Fibroblast of lung (primary cell): ENCODE data around the gene ZNF76.

ENCODE experiments used
- EZH2 ChIP-seq: IDR thresholded peaks from 2 replicates; pipeline ENCODE4 v1.5.1; 2012; ENCODE audit warnings: low read length, control low read depth, mild to moderate bottlenecking; ENCODE audit errors: missing control alignments
- TF ChIP-seq, protein P1 (sequence below), 2 donors: IDR thresholded peaks in 1 of 2; conservative IDR thresholded peaks in 1 of 2; 1 replicate in 1 of 2; 2 replicates in 1 of 2; pipeline ENCODE4 v1.5.1; 2011 to 2012; ENCODE audit warnings: low read length in 2 of 2, control low read depth in 1 of 2, inconsistent platforms in 1 of 2, low read depth in 1 of 2, mild to moderate bottlenecking in 1 of 2

DNA sequence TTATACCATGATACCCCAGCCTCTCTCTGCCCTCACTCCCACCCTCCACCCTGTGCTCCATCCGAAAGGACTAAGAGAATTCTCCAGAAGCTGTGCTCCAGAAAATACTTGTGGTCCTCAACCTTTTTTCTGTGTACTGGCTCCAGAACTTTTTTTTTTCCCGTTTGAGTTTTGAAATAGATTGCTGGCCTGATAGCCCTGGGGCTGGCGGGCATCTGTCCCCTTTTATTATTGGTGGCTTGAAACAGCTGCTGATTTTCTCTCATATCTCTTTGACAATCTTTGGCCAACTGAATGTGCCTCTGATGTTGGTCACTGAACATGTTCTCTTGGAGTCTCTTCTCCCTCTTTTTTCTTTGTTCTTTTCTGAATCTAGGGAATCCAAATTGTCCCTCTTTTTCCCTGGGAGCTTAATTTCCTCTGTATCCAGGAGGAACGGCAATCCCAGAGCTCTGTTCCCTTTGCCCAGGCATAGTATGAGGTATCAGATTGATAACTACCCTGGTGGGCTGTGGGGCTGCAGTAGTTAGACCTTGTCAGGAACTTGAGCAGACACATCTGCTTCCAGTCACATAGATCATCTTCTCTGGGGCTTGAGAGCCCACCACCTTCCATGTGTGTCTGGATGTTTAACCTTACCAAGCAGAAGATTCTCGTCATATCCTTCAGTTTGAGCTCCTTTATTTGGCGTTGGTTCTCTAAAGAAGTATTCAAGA lies 84.5 kb downstream of the ZNF76 start:
- TF ChIP-seq, protein P1, sequence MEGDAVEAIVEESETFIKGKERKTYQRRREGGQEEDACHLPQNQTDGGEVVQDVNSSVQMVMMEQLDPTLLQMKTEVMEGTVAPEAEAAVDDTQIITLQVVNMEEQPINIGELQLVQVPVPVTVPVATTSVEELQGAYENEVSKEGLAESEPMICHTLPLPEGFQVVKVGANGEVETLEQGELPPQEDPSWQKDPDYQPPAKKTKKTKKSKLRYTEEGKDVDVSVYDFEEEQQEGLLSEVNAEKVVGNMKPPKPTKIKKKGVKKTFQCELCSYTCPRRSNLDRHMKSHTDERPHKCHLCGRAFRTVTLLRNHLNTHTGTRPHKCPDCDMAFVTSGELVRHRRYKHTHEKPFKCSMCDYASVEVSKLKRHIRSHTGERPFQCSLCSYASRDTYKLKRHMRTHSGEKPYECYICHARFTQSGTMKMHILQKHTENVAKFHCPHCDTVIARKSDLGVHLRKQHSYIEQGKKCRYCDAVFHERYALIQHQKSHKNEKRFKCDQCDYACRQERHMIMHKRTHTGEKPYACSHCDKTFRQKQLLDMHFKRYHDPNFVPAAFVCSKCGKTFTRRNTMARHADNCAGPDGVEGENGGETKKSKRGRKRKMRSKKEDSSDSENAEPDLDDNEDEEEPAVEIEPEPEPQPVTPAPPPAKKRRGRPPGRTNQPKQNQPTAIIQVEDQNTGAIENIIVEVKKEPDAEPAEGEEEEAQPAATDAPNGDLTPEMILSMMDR (conservative IDR thresholded peaks at IDR 0.05 in 1 of 2, IDR thresholded peaks at IDR 0.05 in 1 of 2; ENCODE audit: low read depth in 1 of 2, low read length in 2 of 2) = no peak
- TF ChIP-seq EZH2 = no peak
